ENCODE measurements around the gene DPF3. TPM values are rescaled to one million over a fixed set of nuclear protein-coding genes. Genes with fewer than 3 reads are reported as not detected.

Gene DPF3
- total and polyA plus RNA-seq, 9 donors = 1.3 to 3.9 (median 1.9) TPM

Other genes starting within 250 kb of the DPF3 start
- gene DCAF4, start 32.4 kb upstream of the DPF3 start, total RNA-seq = 9.6 TPM
- 10 to 100 TPM in 6 of 8 donors, 1 to 10 TPM in 2; 8.4 to 14.5 (median 11.4) TPM for gene DCAF4, start 32.4 kb upstream of the DPF3 start, polyA plus RNA-seq (ENCODE audit: insufficient read depth in 1 of 8, insufficient read length in 8 of 8, low replicate concordance in 1 of 8)
- 8.4 TPM for gene ZFYVE1, start 133.0 kb upstream of the DPF3 start, total RNA-seq
- 10 to 100 TPM; 11.2 to 15.3 (median 12.8) TPM for gene ZFYVE1, start 133.0 kb upstream of the DPF3 start, polyA plus RNA-seq (ENCODE audit: insufficient read depth in 1 of 8, insufficient read length in 8 of 8, low replicate concordance in 1 of 8)
- 36.5 TPM for gene RBM25, start 164.4 kb upstream of the DPF3 start, total RNA-seq
- gene RBM25, start 164.4 kb upstream of the DPF3 start, polyA plus RNA-seq (ENCODE audit: insufficient read depth in 1 of 8, insufficient read length in 8 of 8, low replicate concordance in 1 of 8) = 10 to 100 TPM; 64.0 to 93.5 (median 76.8) TPM
- 32.3 TPM for gene PSEN1, start 242.4 kb upstream of the DPF3 start, total RNA-seq
- gene PSEN1, start 242.4 kb upstream of the DPF3 start, polyA plus RNA-seq (ENCODE audit: insufficient read depth in 1 of 8, insufficient read length in 8 of 8, low replicate concordance in 1 of 8) = 10 to 100 TPM; 27.4 to 36.1 (median 30.4) TPM

Data from muscle of leg (tissue), 9 donors.